DND-41 (cell line): ENCODE results near the gene PRODH2.

Experiments
- ATAC-seq: fragments of 200-7000 bp; cut with Tn5 transposase; 3 replicates; pipeline ENCODE4 v1.9.1; 2021; ENCODE audit warnings: low read depth; ENCODE audit not compliant: insufficient read depth
- DNase-seq: peaks from one replicate; pipeline ENCODE4 v3.0.0-alpha.2; 2020
- H2AFZ ChIP-seq: 2 replicates; pipeline ENCODE4 v1.6.0; 2012; ENCODE audit warnings: low read depth, low read length
- H3K27ac ChIP-seq: 2 replicates; pipeline ENCODE4 v1.5.1; 2012; ENCODE audit warnings: low read length, inconsistent platforms
- H3K27me3 ChIP-seq: fragments of 200-600 bp; sonication (generic); 2 replicates; pipeline ENCODE4 v1.6.0; 2012; ENCODE audit warnings: low read length, mild to moderate bottlenecking, inconsistent platforms; ENCODE audit not compliant: insufficient read depth, poor library complexity
- H3K36me3 ChIP-seq: 2 replicates; pipeline ENCODE4 v1.5.1; 2012; ENCODE audit warnings: low read length, inconsistent platforms; ENCODE audit not compliant: insufficient read depth
- H3K4me1 ChIP-seq: 2 replicates; pipeline ENCODE4 v1.5.1; 2012; ENCODE audit warnings: mild to moderate bottlenecking, low read length; ENCODE audit not compliant: insufficient read depth
- H3K4me2 ChIP-seq: 2 replicates; pipeline ENCODE4 v1.6.0; 2012; ENCODE audit warnings: mild to moderate bottlenecking, moderate library complexity, low read length, inconsistent platforms; ENCODE audit not compliant: insufficient read depth
- H3K4me3 ChIP-seq, 2 experiments: fragments of 200-600 bp in 1 of 2; shearing (Covaris generic) in 1 of 2; 2 replicates each; pipeline ENCODE4 v1.5.1; 2012 to 2016; ENCODE audit warnings: inconsistent platforms in 2 of 2, low read length in 2 of 2, mild to moderate bottlenecking in 2 of 2, low read depth in 1 of 2, moderate library complexity in 1 of 2
- H3K79me2 ChIP-seq: 2 replicates; pipeline ENCODE4 v1.6.0; 2012; ENCODE audit warnings: low read length, inconsistent platforms; ENCODE audit not compliant: insufficient read depth
- H3K9ac ChIP-seq: 2 replicates; pipeline ENCODE4 v1.6.0; 2012; ENCODE audit warnings: low read depth, mild to moderate bottlenecking, inconsistent platforms, low read length, moderate library complexity
- H3K9me3 ChIP-seq: 2 replicates; pipeline ENCODE4 v1.5.1; 2012; ENCODE audit warnings: low read length, moderate library complexity, mild to moderate bottlenecking, inconsistent platforms; ENCODE audit not compliant: insufficient read depth, severe bottlenecking
- H4K20me1 ChIP-seq: 2 replicates; pipeline ENCODE4 v1.6.0; 2012; ENCODE audit warnings: low read length; ENCODE audit not compliant: insufficient read depth
- CTCF ChIP-seq: IDR thresholded peaks from 2 replicates; pipeline ENCODE4 v1.5.1; 2012; ENCODE audit warnings: borderline replicate concordance, low read length, moderate library complexity, mild to moderate bottlenecking; ENCODE audit not compliant: poor library complexity, severe bottlenecking; ENCODE audit errors: extremely low read depth
- EZH2 ChIP-seq: IDR thresholded peaks from 3 replicates; pipeline ENCODE4 v1.6.1; 2012; ENCODE audit warnings: borderline replicate concordance, low read depth, mild to moderate bottlenecking, moderate library complexity, low read length, inconsistent platforms; ENCODE audit not compliant: severe bottlenecking

Gene PRODH2

DNA sequence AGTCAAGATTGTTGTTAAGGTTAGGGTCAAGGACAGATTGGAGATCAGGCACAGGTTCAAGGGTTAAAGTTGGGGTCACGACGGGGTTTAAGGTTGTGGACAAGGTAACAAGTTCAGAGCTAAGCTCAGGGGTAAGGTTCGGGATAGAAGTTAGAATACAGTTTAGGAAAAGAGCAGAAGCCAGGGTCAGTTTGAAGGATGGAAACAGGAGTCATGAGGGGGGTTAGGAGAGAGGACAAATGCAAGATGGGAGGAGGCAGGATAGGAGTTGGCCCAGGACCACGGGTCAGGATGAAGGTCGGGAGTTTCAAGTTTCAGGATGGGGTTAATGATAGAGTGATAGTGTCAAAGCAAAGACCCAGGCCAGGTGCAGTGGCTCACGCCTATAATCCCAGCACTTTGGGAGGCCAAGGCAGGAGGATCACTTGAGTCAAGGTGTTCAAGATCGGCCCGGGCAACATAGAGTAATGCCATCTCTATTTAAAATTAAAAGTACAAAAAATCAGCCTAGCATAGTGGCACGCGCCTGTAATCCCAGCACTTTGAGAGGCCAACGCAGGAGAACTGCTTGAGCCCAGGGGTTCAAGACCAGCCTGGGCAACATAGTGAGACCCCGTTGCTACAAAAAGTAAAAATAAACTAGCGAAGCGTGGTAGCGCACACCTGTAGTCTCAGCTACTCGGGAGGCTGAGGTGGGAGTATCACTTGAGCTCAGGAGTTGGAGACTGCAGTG is 32.0 kb upstream of the PRODH2 start:
- H3K36me3 ChIP-seq = no peaks in the 10 kb centered on the region
- H3K79me2 ChIP-seq = no peaks in the 10 kb centered on the region
- no peaks in the 10 kb centered on the region for H3K4me1 ChIP-seq
- DNase-seq (no peak), ATAC-seq (no peak)
- no peaks in the 10 kb centered on the region for H3K9me3 ChIP-seq
- H4K20me1 ChIP-seq = no peaks in the 10 kb centered on the region
- no peak overlapping the region for H3K27ac ChIP-seq
- no peak overlapping the region for H3K4me3 ChIP-seq
- TF ChIP-seq CTCF (no peak), EZH2 (no peak)
- H3K4me2 ChIP-seq = no peak overlapping the region
- no peak overlapping the region for H3K9ac ChIP-seq
- H2AFZ ChIP-seq = no peak overlapping the region
- H3K27me3 ChIP-seq = no peaks in the 10 kb centered on the region

DNA sequence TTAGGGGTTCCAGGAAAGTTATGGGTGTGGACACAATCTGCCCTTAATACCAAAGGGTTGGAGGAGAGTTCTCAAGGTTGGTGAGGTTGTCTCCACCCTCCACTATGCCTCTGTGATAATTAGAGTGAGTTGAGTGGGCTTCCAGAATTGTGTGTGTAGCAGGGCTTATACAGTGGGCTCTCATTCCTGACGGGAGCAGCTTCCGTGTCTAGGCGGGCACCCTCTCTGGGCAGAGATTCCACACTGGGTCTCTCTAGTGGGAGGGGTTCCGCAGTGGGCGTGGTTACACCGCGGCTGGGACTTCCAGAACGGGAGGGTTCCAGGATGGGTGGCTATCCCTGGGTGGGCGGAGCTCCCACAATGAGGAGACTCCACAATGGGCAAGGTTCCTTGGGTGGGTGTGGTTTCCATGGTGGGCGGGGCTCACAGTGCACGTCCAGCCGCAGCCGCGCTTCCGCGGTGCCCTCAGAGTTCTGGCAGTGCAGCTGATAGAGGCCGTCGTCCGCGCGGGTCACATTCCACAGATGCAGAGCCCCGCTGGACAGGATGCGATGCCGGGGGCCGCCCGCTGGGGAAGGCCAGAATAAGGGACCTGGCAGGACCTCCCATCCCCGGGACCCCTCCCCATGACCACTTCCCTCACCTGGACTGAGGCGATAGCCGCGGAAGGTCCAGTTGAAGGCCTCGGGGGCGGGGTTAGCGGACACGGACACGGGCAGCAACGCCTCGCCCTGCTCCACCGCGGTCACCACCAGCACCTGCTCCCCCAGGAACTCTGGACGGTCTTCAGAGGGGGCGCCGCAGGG is 31.2 kb upstream of the PRODH2 start:
- Histone ChIP-seq H3K4me3 (no peak overlapping the region), H3K4me2 (no peak overlapping the region), H3K9me3 (no peaks in the 10 kb centered on the region)

DNA sequence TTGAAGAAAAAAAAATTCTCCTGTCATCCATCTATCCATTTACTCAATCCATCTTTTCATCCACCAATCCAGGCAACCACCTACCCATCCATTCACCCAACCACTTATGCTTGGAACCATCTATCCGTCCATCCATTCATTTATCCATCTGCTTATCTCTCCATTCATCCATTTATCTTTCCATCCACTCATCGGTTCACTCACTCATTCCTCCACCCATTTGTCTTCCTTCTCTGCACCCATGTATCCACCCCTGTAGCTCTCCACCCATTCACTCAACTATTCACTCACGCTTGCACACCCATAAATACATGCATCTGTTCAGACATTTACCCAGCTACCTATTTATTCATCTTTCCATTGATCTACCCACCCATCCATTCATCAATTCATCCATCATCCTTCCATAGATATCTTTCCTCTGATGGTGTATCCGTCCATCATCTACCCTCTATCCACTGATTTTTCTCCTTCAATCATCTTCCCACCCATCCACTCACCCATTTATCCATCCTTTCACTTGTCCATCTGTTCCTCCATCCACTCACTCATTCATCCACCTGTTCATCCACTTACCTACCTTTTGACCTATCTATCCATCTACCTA is 30.1 kb upstream of the PRODH2 start:
- ATAC-seq = no peak
- no peak overlapping the region for H2AFZ ChIP-seq
- no peaks in the 10 kb centered on the region for H4K20me1 ChIP-seq
- H3K79me2 ChIP-seq = no peaks in the 10 kb centered on the region
- no peaks in the 10 kb centered on the region for H3K36me3 ChIP-seq
- TF ChIP-seq CTCF = no peak
- no peak for TF ChIP-seq EZH2
- no peak overlapping the region for H3K9ac ChIP-seq
- H3K9me3 ChIP-seq = no peaks in the 10 kb centered on the region
- H3K27ac ChIP-seq = no peak overlapping the region
- DNase-seq = no peak
- no peaks in the 10 kb centered on the region for H3K27me3 ChIP-seq
- no peak overlapping the region for H3K4me3 ChIP-seq
- no peak overlapping the region for H3K4me2 ChIP-seq
- no peaks in the 10 kb centered on the region for H3K4me1 ChIP-seq

More for the DNA sequence above, 31.2 kb upstream of the PRODH2 start:
- H2AFZ ChIP-seq = no peak overlapping the region
- H3K9ac ChIP-seq = no peak overlapping the region
- H3K4me1 ChIP-seq = no peaks in the 10 kb centered on the region
- DNase-seq = no peak
- no peak for ATAC-seq
- TF ChIP-seq CTCF (no peak), EZH2 (no peak)
- H3K27me3 ChIP-seq = no peaks in the 10 kb centered on the region
- H4K20me1 ChIP-seq = no peaks in the 10 kb centered on the region
- no peak overlapping the region for H3K27ac ChIP-seq
- no peaks in the 10 kb centered on the region for H3K36me3 ChIP-seq
- no peaks in the 10 kb centered on the region for H3K79me2 ChIP-seq
